Epithelial cell of esophagus (primary cell): ENCODE results near the gene DAB1.

Experiments used
- DNase-seq: peaks from one replicate; pipeline ENCODE4 v3.0.0; 2010; ENCODE audit warnings: low read depth
- H3K4me3 ChIP-seq: 2 replicates; pipeline ENCODE4 v1.5.1; 2011; ENCODE audit warnings: mild to moderate bottlenecking, low read length, control low read depth
- TF ChIP-seq, protein P1 (sequence below): IDR thresholded peaks from 2 replicates; pipeline ENCODE4 v1.5.1; 2011; ENCODE audit warnings: low read depth, mild to moderate bottlenecking, low read length, control low read depth, inconsistent platforms; ENCODE audit not compliant: insufficient read depth; ENCODE audit errors: missing control alignments

The DAB1 gene

DNA sequence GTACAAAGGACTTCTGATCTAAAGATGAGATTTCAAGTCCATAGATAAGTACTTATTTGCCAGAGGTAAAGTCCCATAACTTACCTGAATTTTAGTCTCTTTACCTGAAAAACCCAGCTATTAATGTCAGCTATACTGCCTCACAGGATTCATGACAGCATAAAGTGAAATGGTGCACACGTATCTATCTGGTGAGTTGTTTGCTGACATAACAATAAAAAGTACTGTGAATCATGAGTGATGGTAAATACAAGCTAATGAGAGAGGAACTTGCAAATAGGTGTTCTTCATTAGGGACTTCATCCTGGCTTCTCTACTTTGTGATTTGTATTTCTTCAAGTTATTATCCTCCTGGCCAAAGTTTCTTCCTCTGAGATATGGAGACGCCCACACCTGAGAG, 233.0 kb downstream of the DAB1 start:
- no peak for DNase-seq
- H3K4me3 ChIP-seq: no peak overlapping the region
- TF ChIP-seq, protein P1, sequence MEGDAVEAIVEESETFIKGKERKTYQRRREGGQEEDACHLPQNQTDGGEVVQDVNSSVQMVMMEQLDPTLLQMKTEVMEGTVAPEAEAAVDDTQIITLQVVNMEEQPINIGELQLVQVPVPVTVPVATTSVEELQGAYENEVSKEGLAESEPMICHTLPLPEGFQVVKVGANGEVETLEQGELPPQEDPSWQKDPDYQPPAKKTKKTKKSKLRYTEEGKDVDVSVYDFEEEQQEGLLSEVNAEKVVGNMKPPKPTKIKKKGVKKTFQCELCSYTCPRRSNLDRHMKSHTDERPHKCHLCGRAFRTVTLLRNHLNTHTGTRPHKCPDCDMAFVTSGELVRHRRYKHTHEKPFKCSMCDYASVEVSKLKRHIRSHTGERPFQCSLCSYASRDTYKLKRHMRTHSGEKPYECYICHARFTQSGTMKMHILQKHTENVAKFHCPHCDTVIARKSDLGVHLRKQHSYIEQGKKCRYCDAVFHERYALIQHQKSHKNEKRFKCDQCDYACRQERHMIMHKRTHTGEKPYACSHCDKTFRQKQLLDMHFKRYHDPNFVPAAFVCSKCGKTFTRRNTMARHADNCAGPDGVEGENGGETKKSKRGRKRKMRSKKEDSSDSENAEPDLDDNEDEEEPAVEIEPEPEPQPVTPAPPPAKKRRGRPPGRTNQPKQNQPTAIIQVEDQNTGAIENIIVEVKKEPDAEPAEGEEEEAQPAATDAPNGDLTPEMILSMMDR: no peak

DNA sequence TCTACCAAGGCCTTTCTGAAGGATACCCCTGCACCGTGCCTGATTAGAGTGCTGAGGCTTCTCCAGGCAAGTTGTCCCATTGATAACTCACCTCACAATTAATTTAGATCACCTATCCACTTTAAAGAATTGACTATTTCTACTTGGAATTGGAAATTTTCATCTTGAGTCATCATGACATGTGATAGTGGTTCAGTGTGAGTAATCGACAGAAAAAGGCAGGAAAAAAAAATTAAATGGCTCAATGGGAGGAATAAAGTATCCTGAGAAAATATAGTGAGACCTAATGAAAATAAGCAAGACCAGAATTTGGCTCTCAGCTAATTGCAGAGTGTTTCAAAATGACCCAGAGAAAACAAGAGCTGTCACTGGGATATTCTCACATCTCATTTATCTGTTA, 235.7 kb downstream of the DAB1 start:
- DNase-seq: peak; percentile 15
- no peak overlapping the region for H3K4me3 ChIP-seq
- TF ChIP-seq, protein P1: no peak

DNA sequence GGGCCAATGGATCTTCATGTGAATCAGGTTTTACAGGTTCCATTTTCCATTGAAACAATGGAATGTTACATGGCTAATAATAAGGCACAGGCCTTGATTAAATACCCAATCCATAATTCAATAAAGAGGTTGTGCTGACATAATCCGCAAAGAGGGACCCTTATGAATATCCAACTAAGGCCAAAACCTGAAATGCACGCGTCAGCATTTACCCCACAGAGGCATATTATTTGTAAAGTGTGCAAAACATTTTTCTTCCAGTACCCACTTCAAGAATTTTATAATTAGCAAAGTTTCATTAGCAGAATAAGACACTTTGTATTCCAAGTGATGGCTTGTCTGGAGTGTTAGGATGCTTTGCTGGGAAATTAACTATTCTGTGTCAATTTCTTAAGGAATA, 237.4 kb downstream of the DAB1 start:
- no peak for DNase-seq
- TF ChIP-seq, protein P1: no peak

DNA sequence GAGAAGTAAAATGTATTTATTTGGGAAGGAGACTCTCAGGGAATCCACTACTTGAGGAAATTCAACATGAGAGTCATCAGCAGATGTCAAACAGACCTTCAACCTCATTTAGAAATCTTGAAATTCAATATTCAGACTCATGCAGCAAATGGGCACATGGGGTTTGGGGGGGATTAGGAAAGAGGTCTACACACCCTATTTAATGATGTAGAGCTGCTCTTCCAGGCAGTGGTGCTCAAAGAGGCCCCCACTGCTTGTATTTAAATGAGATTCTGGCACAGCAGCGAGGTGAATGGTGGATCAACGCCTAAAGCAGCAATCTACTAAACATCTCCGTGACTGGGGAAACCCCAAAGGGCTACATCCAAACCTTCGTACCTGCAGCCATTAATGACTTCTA, 244.9 kb downstream of the DAB1 start:
- no peak for DNase-seq
- TF ChIP-seq, protein P1: no peak
- no peak overlapping the region for H3K4me3 ChIP-seq

More for the DNA sequence above, 237.4 kb downstream of the DAB1 start:
- no peak overlapping the region for H3K4me3 ChIP-seq

DNA sequence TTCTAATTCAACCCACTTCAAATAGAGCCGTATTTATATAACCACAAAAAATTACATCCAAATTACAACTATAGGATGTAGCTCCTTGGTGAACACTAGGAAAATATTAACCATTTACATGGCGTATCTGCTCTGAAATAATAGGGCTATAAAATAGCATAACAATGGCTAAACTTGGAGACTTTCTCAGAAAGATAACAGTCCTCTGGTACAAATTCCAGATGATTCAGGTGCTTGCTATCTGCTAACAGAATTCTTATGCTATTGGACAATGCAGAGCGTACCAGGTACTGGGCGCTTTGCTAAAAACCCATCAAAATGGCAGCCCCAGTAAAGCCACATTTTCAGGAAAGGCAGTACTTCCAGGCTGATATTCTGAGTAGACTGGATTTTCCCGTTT, 248.4 kb downstream of the DAB1 start:
- TF ChIP-seq, protein P1: no peak
- no peak for DNase-seq
- H3K4me3 ChIP-seq: no peak overlapping the region

DNA sequence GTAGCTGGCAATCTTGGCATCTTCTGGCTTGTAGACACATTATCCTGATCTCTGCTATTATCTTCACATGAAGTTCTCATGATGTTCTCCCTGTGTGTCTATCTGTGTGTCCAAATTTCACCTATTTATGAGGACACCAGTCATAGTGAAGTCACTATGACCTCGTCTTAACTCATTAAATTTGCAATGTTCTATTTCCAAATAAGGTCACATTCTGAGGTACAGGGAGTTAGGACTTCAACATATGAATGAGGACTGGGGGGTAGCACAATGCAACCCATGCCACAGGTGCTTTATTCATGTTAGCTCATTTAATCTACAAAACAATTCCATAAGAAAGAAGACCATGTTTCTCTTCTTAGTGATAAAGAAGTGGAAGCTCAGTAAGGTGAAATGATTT, 251.8 kb downstream of the DAB1 start:
- TF ChIP-seq, protein P1: no peak
- no peak for DNase-seq
- no peak overlapping the region for H3K4me3 ChIP-seq

DNA sequence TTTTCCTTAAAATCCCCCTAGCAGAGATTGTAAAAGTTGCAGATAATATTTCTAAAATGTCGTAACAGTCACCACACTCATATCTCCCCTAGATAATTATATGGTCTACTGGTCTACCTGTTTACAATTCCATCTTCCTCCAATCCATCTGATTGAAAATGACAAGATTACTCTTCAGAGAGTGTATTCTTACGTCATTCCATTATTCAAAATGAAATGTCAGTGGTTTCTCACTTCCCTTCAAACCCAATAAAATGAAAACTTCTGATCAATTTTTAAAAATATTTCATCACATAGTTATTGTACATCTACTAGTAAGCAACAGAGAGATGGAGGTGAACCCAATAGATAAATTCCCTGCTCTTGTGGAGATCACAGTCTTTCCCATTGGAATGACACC, 255.9 kb downstream of the DAB1 start:
- no peak overlapping the region for H3K4me3 ChIP-seq
- no peak for DNase-seq
- TF ChIP-seq, protein P1: no peak
